ENCODE measurements around the gene LMCD1. TPM values are rescaled to one million over a fixed set of nuclear protein-coding genes. Genes with fewer than 3 reads are reported as not detected.

LMCD1 gene
- polyA plus RNA-seq, 1 of the 3 experiments (the other 2 are of a cell fraction), result 23.6 TPM

DNA sequence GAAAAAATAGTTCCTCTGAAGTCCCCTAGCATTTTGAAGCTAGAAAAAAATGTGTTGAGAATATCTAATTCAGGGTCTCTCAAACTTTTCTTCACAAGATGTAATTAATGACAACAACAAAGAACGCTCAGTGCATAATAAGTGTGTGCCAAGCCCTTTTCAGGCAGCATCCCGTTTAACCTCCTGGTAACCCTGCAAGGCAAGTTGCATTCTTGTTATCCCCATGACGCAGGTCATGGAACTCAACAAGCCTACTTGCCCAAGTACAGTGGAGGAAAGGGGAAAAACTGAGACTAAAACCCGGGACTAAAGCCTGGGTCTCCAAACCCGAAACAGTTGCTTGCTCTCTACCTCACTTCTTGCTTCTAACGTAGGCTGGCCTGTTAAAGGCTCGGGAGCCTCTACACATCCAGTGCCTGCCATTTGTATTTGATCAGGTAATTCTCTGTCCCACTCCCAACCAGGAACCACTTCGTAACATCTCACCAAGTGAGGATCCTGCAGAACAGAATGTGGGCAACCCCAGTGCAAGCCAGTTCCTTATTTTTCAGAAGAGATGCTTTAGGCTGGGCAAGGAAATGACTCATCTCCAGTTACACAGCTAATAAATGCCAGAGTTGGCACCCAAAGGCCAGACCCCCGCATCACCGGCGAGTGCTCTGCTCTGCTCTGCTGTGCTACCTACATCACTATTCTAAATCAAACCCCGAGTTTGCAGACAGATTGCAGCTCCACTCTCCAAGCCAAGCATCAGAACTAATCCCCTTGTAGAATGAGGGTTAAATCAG is 28.3 kb downstream of the LMCD1 start (continued):
- no peak for TF ChIP-seq SMC3 (IDR thresholded peaks at IDR 0.05; ENCODE audit: low read depth, low read length)
- TF ChIP-seq POLR2AphosphoS5 (IDR thresholded peaks at IDR 0.05; ENCODE audit: low read depth, low read length), result no peak
- TF ChIP-seq MEF2A (IDR thresholded peaks at IDR 0.05; ENCODE audit: borderline replicate concordance, low read depth), result no peak
- TF ChIP-seq TCF12 (IDR thresholded peaks at IDR 0.05), result peak; percentile 52; the same call in 1 of the 2 replicates
- no peak for TF ChIP-seq FOXM1 (IDR thresholded peaks at IDR 0.05; ENCODE audit: low read depth)

DNA sequence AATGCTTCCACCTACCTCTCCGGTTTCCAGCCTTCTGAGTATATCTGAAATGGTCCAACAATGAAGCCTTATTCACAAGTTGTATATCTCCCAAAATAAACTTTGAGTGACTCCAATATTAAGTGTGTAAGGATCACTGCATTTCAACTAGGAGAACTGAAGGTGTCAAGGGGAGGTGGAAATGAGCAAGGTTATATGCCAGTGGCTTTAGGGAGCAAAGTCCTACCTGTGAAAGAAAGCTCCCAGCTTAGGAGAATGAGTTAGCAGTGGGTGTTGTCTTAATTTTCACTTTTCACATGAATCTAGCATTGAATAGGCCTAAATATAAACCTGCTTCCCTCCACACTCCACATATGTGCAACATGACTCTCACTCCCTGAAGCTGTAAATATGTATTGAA is 29.0 kb downstream of the LMCD1 start:
- no peaks in the 10 kb centered on the region for H3K9me3 ChIP-seq
- ChIA-PET POLR2A (no interaction called here), CTCF (interaction anchor here (0.8 to 1.2 kb wide), 3 partner anchors 11 to 18 kb away, joined by 3 read pairs; no protein-coding TSS in a partner anchor)
- no peak overlapping the region for H3K4me3 ChIP-seq (ENCODE audit: low read depth in 2 of 2, low read length in 1 of 2)
- no peak overlapping the region for H3K9ac ChIP-seq
- 87% methylated on average over 1 of the region's 1 CpG for WGBS (ENCODE audit: low lambda C conversion rate)
- H3K36me3 ChIP-seq (replicated peaks in 1 of 2; ENCODE audit: control insufficient read depth in 1 of 2, insufficient read depth in 2 of 2, low read length in 1 of 2), result peaks cover 0 to 14% of the 10 kb centered on the region in 2 experiments
- peaks cover 7 to 25% of the 10 kb centered on the region in 2 experiments for H3K4me1 ChIP-seq (ENCODE audit: control insufficient read depth in 1 of 2, insufficient read depth in 2 of 2, low read depth in 1 of 2, low read length in 1 of 2)
- no peaks in the 10 kb centered on the region for H3K9me2 ChIP-seq
- TF ChIP-seq FOXJ3 (CRISPR knock-in tag; IDR thresholded peaks at IDR 0.05), result no peak
- no peak for TF ChIP-seq MEF2A (IDR thresholded peaks at IDR 0.05; ENCODE audit: borderline replicate concordance, low read depth)
- no peaks in the 10 kb centered on the region for H4K20me1 ChIP-seq (ENCODE audit: insufficient read depth)
- no peak overlapping the region for H2AFZ ChIP-seq (ENCODE audit: low read depth)
- no peaks in the 10 kb centered on the region for H3K79me2 ChIP-seq (ENCODE audit: insufficient read depth)
- DNase-seq, result no peak
- H3K4me2 ChIP-seq, result no peak overlapping the region
- no peaks in the 10 kb centered on the region for H3F3A ChIP-seq (replicated peaks; ENCODE audit: insufficient read depth)
- no peaks in the 10 kb centered on the region for H3K27me3 ChIP-seq (ENCODE audit: insufficient read depth)
- no peak overlapping the region; a peak in 1 of 4 replicates for H3K27ac ChIP-seq (ENCODE audit: low read depth in 2 of 2, low read length in 1 of 2)

DNA sequence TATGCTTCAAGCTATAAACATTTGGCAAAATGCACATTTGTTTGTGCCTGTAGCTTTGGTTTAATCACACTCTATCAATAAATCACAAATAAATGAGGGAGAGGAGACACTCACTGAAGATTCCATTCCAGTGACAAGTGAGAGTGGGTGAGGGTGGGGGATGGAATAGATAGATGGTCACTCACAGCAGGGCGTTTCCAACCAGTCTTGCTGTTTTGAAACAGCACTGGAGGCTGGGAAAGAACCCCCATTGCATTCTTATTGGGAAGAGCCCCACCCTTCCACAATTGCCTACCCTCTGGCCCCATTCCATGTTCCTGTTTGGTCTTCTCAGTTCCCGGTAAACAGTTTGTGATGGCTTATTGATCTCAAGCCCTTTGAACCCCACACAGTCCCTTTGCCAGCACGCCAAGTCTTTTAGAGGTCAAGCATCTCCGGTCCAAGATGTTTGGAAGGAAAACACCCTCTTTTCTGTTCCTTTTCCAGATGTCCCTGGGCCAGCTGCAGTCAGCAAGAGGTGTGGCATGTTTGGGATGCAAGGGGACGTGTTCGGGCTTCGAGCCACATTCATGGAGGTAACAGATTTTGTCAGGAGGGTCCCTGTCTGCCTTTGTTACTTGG is 30.7 kb downstream of the LMCD1 start:
- no peak overlapping the region for H3K27ac ChIP-seq (ENCODE audit: low read depth in 2 of 2, low read length in 1 of 2)
- CTCF ChIA-PET, result interaction anchor here (1.0 kb wide), 1 partner anchor 12 kb away, joined by 3 read pairs; no protein-coding TSS in a partner anchor
- no peak for DNase-seq
- H2AFZ ChIP-seq (ENCODE audit: low read depth), result no peak overlapping the region
- no peak overlapping the region for H3K4me3 ChIP-seq (ENCODE audit: low read depth in 2 of 2, low read length in 1 of 2)
- H3K4me1 ChIP-seq (ENCODE audit: control insufficient read depth in 1 of 2, insufficient read depth in 2 of 2, low read depth in 1 of 2, low read length in 1 of 2), result peaks cover 7 to 23% of the 10 kb centered on the region in 2 experiments
- H4K20me1 ChIP-seq (ENCODE audit: insufficient read depth), result no peaks in the 10 kb centered on the region
- WGBS (ENCODE audit: low lambda C conversion rate), result 83% methylated on average over 7 of the region's 7 CpGs
- no peaks in the 10 kb centered on the region for H3K9me2 ChIP-seq
- no peaks in the 10 kb centered on the region for H3F3A ChIP-seq (replicated peaks; ENCODE audit: insufficient read depth)
- no peaks in the 10 kb centered on the region for H3K27me3 ChIP-seq (ENCODE audit: insufficient read depth)
- POLR2A ChIA-PET, result no interaction called here
- H3K36me3 ChIP-seq (replicated peaks in 1 of 2; ENCODE audit: control insufficient read depth in 1 of 2, insufficient read depth in 2 of 2, low read length in 1 of 2), result peaks cover 0 to 26% of the 10 kb centered on the region in 2 experiments
- no peak overlapping the region for H3K4me2 ChIP-seq
- no peak overlapping the region for H3K9ac ChIP-seq
- H3K9me3 ChIP-seq, result no peaks in the 10 kb centered on the region
- H3K79me2 ChIP-seq (ENCODE audit: insufficient read depth), result no peaks in the 10 kb centered on the region
- TF ChIP-seq, protein P1, sequence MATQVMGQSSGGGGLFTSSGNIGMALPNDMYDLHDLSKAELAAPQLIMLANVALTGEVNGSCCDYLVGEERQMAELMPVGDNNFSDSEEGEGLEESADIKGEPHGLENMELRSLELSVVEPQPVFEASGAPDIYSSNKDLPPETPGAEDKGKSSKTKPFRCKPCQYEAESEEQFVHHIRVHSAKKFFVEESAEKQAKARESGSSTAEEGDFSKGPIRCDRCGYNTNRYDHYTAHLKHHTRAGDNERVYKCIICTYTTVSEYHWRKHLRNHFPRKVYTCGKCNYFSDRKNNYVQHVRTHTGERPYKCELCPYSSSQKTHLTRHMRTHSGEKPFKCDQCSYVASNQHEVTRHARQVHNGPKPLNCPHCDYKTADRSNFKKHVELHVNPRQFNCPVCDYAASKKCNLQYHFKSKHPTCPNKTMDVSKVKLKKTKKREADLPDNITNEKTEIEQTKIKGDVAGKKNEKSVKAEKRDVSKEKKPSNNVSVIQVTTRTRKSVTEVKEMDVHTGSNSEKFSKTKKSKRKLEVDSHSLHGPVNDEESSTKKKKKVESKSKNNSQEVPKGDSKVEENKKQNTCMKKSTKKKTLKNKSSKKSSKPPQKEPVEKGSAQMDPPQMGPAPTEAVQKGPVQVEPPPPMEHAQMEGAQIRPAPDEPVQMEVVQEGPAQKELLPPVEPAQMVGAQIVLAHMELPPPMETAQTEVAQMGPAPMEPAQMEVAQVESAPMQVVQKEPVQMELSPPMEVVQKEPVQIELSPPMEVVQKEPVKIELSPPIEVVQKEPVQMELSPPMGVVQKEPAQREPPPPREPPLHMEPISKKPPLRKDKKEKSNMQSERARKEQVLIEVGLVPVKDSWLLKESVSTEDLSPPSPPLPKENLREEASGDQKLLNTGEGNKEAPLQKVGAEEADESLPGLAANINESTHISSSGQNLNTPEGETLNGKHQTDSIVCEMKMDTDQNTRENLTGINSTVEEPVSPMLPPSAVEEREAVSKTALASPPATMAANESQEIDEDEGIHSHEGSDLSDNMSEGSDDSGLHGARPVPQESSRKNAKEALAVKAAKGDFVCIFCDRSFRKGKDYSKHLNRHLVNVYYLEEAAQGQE (IDR thresholded peaks at IDR 0.05; ENCODE audit: low read depth, low read length), result no peak
- TF ChIP-seq RAD21 (IDR thresholded peaks at IDR 0.05; ENCODE audit: low read length) (no peak), FOXJ3 (CRISPR knock-in tag; IDR thresholded peaks at IDR 0.05) (no peak), NRF1 (IDR thresholded peaks at IDR 0.05; ENCODE audit: low read depth, low read length) (no peak), RCOR1 (IDR thresholded peaks at IDR 0.05; ENCODE audit: low read length) (no peak), TCF12 (IDR thresholded peaks at IDR 0.05) (peak; percentile 10; the same call in 1 of the 2 replicates), NFIC (IDR thresholded peaks at IDR 0.05; ENCODE audit: borderline replicate concordance) (no peak), FOXM1 (IDR thresholded peaks at IDR 0.05; ENCODE audit: low read depth) (no peak), YY1 (IDR thresholded peaks at IDR 0.05; ENCODE audit: low read depth) (no peak), MEF2A (IDR thresholded peaks at IDR 0.05; ENCODE audit: borderline replicate concordance, low read depth) (no peak), SIN3A (IDR thresholded peaks at IDR 0.05; ENCODE audit: borderline replicate concordance, low read depth, low read length) (no peak), EZH2phosphoT487 (IDR thresholded peaks at IDR 0.05; ENCODE audit: borderline replicate concordance, low read depth) (no peak)
- TF ChIP-seq, protein P2, sequence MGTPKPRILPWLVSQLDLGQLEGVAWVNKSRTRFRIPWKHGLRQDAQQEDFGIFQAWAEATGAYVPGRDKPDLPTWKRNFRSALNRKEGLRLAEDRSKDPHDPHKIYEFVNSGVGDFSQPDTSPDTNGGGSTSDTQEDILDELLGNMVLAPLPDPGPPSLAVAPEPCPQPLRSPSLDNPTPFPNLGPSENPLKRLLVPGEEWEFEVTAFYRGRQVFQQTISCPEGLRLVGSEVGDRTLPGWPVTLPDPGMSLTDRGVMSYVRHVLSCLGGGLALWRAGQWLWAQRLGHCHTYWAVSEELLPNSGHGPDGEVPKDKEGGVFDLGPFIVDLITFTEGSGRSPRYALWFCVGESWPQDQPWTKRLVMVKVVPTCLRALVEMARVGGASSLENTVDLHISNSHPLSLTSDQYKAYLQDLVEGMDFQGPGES (IDR thresholded peaks at IDR 0.05; ENCODE audit: low read depth, low read length), result no peak
- TF ChIP-seq, protein P3, sequence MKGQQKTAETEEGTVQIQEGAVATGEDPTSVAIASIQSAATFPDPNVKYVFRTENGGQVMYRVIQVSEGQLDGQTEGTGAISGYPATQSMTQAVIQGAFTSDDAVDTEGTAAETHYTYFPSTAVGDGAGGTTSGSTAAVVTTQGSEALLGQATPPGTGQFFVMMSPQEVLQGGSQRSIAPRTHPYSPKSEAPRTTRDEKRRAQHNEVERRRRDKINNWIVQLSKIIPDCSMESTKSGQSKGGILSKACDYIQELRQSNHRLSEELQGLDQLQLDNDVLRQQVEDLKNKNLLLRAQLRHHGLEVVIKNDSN (IDR thresholded peaks at IDR 0.05; ENCODE audit: borderline replicate concordance, low read depth), result no peak
- TF ChIP-seq, protein P4, sequence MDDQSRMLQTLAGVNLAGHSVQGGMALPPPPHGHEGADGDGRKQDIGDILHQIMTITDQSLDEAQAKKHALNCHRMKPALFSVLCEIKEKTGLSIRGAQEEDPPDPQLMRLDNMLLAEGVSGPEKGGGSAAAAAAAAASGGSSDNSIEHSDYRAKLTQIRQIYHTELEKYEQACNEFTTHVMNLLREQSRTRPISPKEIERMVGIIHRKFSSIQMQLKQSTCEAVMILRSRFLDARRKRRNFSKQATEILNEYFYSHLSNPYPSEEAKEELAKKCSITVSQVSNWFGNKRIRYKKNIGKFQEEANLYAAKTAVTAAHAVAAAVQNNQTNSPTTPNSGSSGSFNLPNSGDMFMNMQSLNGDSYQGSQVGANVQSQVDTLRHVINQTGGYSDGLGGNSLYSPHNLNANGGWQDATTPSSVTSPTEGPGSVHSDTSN (IDR thresholded peaks at IDR 0.05), result peak; percentile 22; the same call in 1 of the 2 replicates
